Measurements from ENCODE around the gene IFT122.

IFT122 gene

DNA sequence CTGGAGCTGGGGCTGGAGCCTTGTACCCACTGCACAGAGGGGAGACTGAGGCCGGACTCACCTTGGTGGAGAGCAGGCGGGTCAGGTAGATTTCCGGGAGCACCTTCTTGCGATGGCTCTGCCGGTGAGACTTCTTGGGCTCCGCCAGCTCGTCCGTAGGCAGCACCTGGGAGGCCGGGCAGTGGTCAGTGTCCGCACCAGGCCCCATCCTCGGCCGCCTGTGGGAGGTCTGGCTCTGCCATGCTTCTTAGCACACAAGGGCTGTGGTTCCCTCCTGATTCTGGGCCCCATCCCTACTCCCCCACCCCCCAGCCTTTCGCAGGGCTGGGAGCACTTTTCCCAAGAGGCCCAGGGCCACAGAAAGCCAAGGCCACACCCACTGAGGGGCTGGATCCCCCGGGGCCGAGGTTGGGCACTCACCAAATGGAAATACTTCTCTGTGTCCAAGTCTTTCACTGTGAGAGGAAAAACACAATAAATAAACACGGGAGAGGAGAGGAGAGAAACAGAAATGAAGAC lies 120.3 kb downstream of the IFT122 start:
- peak; percentile 80 for DNase-seq

GRCh38 chr3:129560911-129561594 lies 121.0 kb downstream of the IFT122 start:
- peak; percentile 83 for DNase-seq

DNA sequence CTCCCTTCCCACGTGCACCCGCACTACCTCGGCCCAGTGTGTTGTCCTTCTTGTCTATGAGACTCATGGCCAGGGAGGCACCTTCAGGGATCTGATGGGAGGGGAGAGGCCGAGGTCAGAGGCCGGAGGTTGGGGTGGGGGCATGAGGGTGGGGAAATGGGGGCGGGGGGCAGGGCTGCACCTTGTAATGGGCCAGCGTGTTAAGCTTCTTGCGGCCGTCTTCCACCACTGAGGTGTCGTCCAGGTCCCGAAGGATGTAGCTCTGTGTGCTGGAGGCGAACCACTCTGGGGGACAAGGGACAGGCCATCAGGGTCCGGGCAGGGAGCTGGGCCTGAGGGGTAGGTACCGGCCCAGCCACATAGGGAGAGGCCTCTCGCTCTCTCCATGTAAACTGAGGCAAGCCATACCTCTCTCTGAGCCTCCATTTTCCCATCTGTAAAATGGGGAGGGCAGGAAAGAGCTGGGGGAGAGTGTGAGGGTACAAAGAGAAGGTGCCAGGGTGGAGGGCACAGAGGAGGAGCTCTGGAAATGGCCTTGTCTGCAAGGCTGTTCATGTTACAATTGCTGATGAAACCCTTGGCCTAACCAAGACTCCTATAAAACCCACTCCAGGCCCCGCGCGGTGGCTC lies 121.7 kb downstream of the IFT122 start:
- DNase-seq, result no peak

- DNase-seq, result no peak
Measured at GRCh38 chr3:129562803-129563202, 122.8 kb downstream of the IFT122 start.

- no peak for DNase-seq
Measured at GRCh38 chr3:129563332-129563731, 123.3 kb downstream of the IFT122 start.

GRCh38 chr3:129563850-129564535 lies 124.0 kb downstream of the IFT122 start:
- no peak for DNase-seq

DNA sequence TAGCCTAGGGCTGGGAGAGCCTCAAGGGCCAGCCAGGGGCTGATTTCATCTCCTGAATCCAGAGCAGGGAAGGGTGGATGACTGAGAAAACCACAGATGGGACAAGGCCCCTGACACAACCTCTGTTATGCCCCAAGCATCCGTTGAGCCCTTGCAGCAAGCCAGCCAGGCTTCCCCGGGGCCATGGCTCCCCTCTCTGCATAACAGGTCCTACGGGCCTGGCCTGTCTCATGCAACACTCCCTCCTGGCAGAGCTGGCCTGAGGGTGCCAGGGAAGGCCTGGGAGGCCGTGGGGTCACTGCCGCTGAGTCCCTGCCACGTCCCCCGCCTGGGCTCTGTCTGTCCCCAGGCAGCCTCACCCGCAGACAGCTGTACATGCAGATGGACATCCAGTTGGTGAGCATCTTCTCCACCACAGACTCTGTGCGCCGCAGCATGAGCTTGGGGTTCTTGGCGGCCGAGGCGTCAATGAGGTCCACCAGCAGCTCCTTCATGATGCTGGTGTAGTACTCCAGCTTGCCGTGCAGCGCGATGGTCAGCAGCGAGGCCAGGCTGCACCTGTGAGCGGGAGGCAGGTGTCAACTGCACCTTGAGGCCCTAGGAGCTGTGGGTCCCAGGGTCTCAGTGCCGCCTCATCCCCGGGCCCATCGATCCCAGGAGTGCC lies 125.1 kb downstream of the IFT122 start:
- no peak for DNase-seq

- DNase-seq, result no peak
Measured at GRCh38 chr3:129565902-129566301, 125.9 kb downstream of the IFT122 start.

- no peak for DNase-seq
Measured at GRCh38 chr3:129567176-129567705, 127.2 kb downstream of the IFT122 start.

GRCh38 chr3:129567939-129568338 lies 127.9 kb downstream of the IFT122 start:
- DNase-seq, result no peak

- no peak for DNase-seq
Measured at GRCh38 chr3:129569856-129570255, 129.8 kb downstream of the IFT122 start.

Data from fibroblast of skin of scalp (primary cell).